Measurements from ENCODE around the gene UTY. TPM values are rescaled to one million over a fixed set of nuclear protein-coding genes. Genes with fewer than 3 reads are reported as not detected.

Gene UTY
- polyA plus RNA-seq, 3 donors, result not detected

GRCh38 chrY:13307959-13308358 is 171.9 kb downstream of the UTY start:
- no peaks in the 10 kb centered on the region for H4K20me1 ChIP-seq (ENCODE audit: insufficient read depth, low read length)
- H3K36me3 Mint-ChIP-seq, result peaks cover 0 to 27% of the 10 kb centered on the region in 2 donors
- no peak overlapping the region for H3K4me2 ChIP-seq (replicated peaks; ENCODE audit: extremely low read depth, low read length, poor library complexity, severe bottlenecking)
- no peaks in the 10 kb centered on the region for H3K9me3 Mint-ChIP-seq
- peaks cover 0 to 24% of the 10 kb centered on the region in 2 donors for H3K36me3 ChIP-seq (replicated peaks in 1 of 2; ENCODE audit: control insufficient read depth in 1 of 2, insufficient read depth in 2 of 2, low read length in 2 of 2)
- no peak for DNase-seq
- H3K4me3 Mint-ChIP-seq, result no peak overlapping the region
- no peaks in the 10 kb centered on the region for H3K27me3 Mint-ChIP-seq (ENCODE audit: low read depth in 3 of 3)
- no peaks in the 10 kb centered on the region for H3K27me3 ChIP-seq (ENCODE audit: control insufficient read depth in 2 of 2, insufficient read depth in 2 of 2, low read length in 2 of 2)
- no peak overlapping the region for H3K4me3 ChIP-seq (replicated peaks in 1 of 3; ENCODE audit: low read depth in 2 of 3, low read length in 3 of 3)
- H3K79me2 ChIP-seq (ENCODE audit: insufficient read depth, low read length), result no peaks in the 10 kb centered on the region
- no peak overlapping the region for H3K27ac Mint-ChIP-seq
- intact Hi-C loops (cut with micrococcal nuclease), result no loop called here
- no peak for TF ChIP-seq CTCF (IDR thresholded peaks at IDR 0.05)
- H3K9me3 ChIP-seq (replicated peaks in 1 of 2; ENCODE audit: control insufficient read depth in 1 of 2, insufficient read depth in 1 of 2, low read length in 2 of 2), result no peaks in the 10 kb centered on the region
- H2AFZ ChIP-seq (ENCODE audit: insufficient read depth, low read depth, low read length, poor library complexity, severe bottlenecking), result no peak overlapping the region
- no CpG with 5 or more reads among the region's 2 CpGs for WGBS (ENCODE audit: insufficient coverage)
- H3K9ac ChIP-seq (ENCODE audit: insufficient read depth, low read length, poor library complexity, severe bottlenecking), result no peak overlapping the region
- no peaks in the 10 kb centered on the region for H3K4me1 ChIP-seq (ENCODE audit: control insufficient read depth in 1 of 2, insufficient read depth in 2 of 2, low read length in 2 of 2)
- no peak overlapping the region for H3K27ac ChIP-seq (ENCODE audit: low read depth in 1 of 2, low read length in 2 of 2)
- peaks cover 3% of the 10 kb centered on the region for H3K4me1 Mint-ChIP-seq

GRCh38 chrY:13300795-13301194 is 179.0 kb downstream of the UTY start:
- no CpG with 5 or more reads among the region's 4 CpGs for WGBS (ENCODE audit: insufficient coverage)
- Histone ChIP-seq H3K79me2 (ENCODE audit: insufficient read depth, low read length) (no peaks in the 10 kb centered on the region), H3K27ac (ENCODE audit: low read depth in 1 of 2, low read length in 2 of 2) (no peak overlapping the region), H3K9ac (ENCODE audit: insufficient read depth, low read length, poor library complexity, severe bottlenecking) (no peak overlapping the region), H4K20me1 (ENCODE audit: insufficient read depth, low read length) (no peaks in the 10 kb centered on the region), H3K36me3 (replicated peaks in 1 of 2; ENCODE audit: control insufficient read depth in 1 of 2, insufficient read depth in 2 of 2, low read length in 2 of 2) (peaks cover 0 to 50% of the 10 kb centered on the region in 2 donors), H3K9me3 (replicated peaks in 1 of 2; ENCODE audit: control insufficient read depth in 1 of 2, insufficient read depth in 1 of 2, low read length in 2 of 2) (no peaks in the 10 kb centered on the region), H2AFZ (ENCODE audit: insufficient read depth, low read depth, low read length, poor library complexity, severe bottlenecking) (no peak overlapping the region), H3K27me3 (ENCODE audit: control insufficient read depth in 2 of 2, insufficient read depth in 2 of 2, low read length in 2 of 2) (no peaks in the 10 kb centered on the region), H3K4me1 (ENCODE audit: control insufficient read depth in 1 of 2, insufficient read depth in 2 of 2, low read length in 2 of 2) (no peaks in the 10 kb centered on the region), H3K4me2 (replicated peaks; ENCODE audit: extremely low read depth, low read length, poor library complexity, severe bottlenecking) (no peak overlapping the region), H3K4me3 (replicated peaks in 1 of 3; ENCODE audit: low read depth in 2 of 3, low read length in 3 of 3) (no peak overlapping the region)
- H3K4me1 Mint-ChIP-seq, result peaks cover 2% of the 10 kb centered on the region
- H3K36me3 Mint-ChIP-seq, result peaks cover 0 to 43% of the 10 kb centered on the region in 2 donors
- H3K9me3 Mint-ChIP-seq, result no peaks in the 10 kb centered on the region
- H3K4me3 Mint-ChIP-seq, result no peak overlapping the region
- H3K27ac Mint-ChIP-seq, result no peak overlapping the region
- intact Hi-C loops (cut with micrococcal nuclease), result no loop called here
- H3K27me3 Mint-ChIP-seq (ENCODE audit: low read depth in 3 of 3), result no peaks in the 10 kb centered on the region
- no peak for TF ChIP-seq CTCF (IDR thresholded peaks at IDR 0.05)
- no peak for DNase-seq

All from CD14-positive monocyte (primary cell).